Liver (tissue), 9 donors: Measurements from ENCODE around the gene CFAP74. TPM values are rescaled to one million over a fixed set of nuclear protein-coding genes. Genes with fewer than 3 reads are reported as not detected.

Experiments
- DNase-seq: peaks from one replicate; pipeline ENCODE4 v3.0.0-alpha.2; 2017; ENCODE audit warnings: low spot score
- H3K27ac ChIP-seq, 2 donors: one replicate each; pipeline ENCODE4 v1.7.0; 2013; ENCODE audit warnings: inconsistent platforms in 2 of 2, low read length in 2 of 2, control low read depth in 1 of 2, low read depth in 1 of 2, mild to moderate bottlenecking in 1 of 2
- H3K27me3 ChIP-seq, 4 donors: one replicate each; pipeline versions ENCODE4 v1.6.1 to v1.7.0; 2013; ENCODE audit warnings: low read length in 3 of 4, inconsistent platforms in 1 of 4, mild to moderate bottlenecking in 1 of 4, moderate library complexity in 1 of 4; ENCODE audit not compliant: control insufficient read depth in 4 of 4, insufficient read depth in 4 of 4
- H3K36me3 ChIP-seq, 4 donors: one replicate each; pipeline versions ENCODE4 v1.6.1 to v1.7.0; 2013; ENCODE audit warnings: low read length in 3 of 4, mild to moderate bottlenecking in 3 of 4, low read depth in 1 of 4, moderate library complexity in 1 of 4; ENCODE audit not compliant: control insufficient read depth in 4 of 4, insufficient read depth in 3 of 4
- H3K4me1 ChIP-seq, 4 donors: one replicate each; pipeline versions ENCODE4 v1.6.1 to v1.7.0; 2013; ENCODE audit warnings: low read length in 3 of 4, mild to moderate bottlenecking in 3 of 4, moderate library complexity in 1 of 4; ENCODE audit not compliant: control insufficient read depth in 4 of 4, insufficient read depth in 4 of 4
- H3K4me3 ChIP-seq, 3 donors: one replicate each; pipeline versions ENCODE4 v1.6.1 to v1.7.0; 2013; ENCODE audit warnings: low read length in 3 of 3, control low read depth in 1 of 3, low read depth in 1 of 3, mild to moderate bottlenecking in 1 of 3
- H3K9ac ChIP-seq, 2 donors: one replicate each; pipeline ENCODE4 v1.7.0; 2013; ENCODE audit warnings: low read length in 2 of 2, mild to moderate bottlenecking in 2 of 2, moderate library complexity in 2 of 2, control low read depth in 1 of 2, low read depth in 1 of 2
- H3K9me3 ChIP-seq, 4 donors: one replicate each; pipeline versions ENCODE4 v1.6.1 to v1.7.0; 2013; ENCODE audit warnings: low read length in 3 of 4; ENCODE audit not compliant: control insufficient read depth in 4 of 4
- EGR1 ChIP-seq, 2 donors: IDR thresholded peaks; 2 replicates each; pipeline ENCODE4 v1.6.1; 2016 to 2018; ENCODE audit warnings: antibody characterized with exemption in 2 of 2, low read depth in 2 of 2
- FOXA1 ChIP-seq: IDR thresholded peaks from 2 replicates; pipeline ENCODE4 v1.6.1; 2016; ENCODE audit warnings: antibody characterized with exemption
- GABPA ChIP-seq, 2 donors: IDR thresholded peaks in 1 of 2; conservative IDR thresholded peaks in 1 of 2; 2 replicates each; pipeline ENCODE4 v1.6.1; 2016; ENCODE audit warnings: antibody characterized with exemption in 2 of 2, mild to moderate bottlenecking in 1 of 2, moderate library complexity in 1 of 2
- HNF4G ChIP-seq: IDR thresholded peaks from 2 replicates; pipeline ENCODE4 v1.6.1; 2016; ENCODE audit warnings: antibody characterized with exemption
- JUND ChIP-seq, 2 donors: IDR thresholded peaks; 2 replicates each; pipeline ENCODE4 v1.6.1; 2016; ENCODE audit warnings: antibody characterized with exemption in 2 of 2
- NR2F2 ChIP-seq: IDR thresholded peaks from 2 replicates; pipeline ENCODE4 v1.6.1; 2016; ENCODE audit warnings: antibody characterized with exemption
- RAD21 ChIP-seq, 2 donors: IDR thresholded peaks; 2 replicates each; pipeline ENCODE4 v1.6.1; 2016; ENCODE audit warnings: antibody characterized with exemption in 2 of 2, mild to moderate bottlenecking in 2 of 2
- RXRA ChIP-seq, 2 donors: IDR thresholded peaks; 2 replicates each; pipeline ENCODE4 v1.6.1; 2017 to 2018; ENCODE audit warnings: antibody characterized with exemption in 2 of 2, mild to moderate bottlenecking in 1 of 2
- SP1 ChIP-seq: IDR thresholded peaks from 2 replicates; pipeline ENCODE4 v1.6.1; 2018; ENCODE audit warnings: antibody characterized with exemption, mild to moderate bottlenecking
- WGBS: extraction: QIAGEN DNeasy Blood & Tissue Kit; methylation state at CpG from one replicate; pipeline ENCODE4 v1.1.7; 2013; 5-methylcytosine and 5-hydroxymethylcytosine counted together
- polyA plus RNA-seq, 2 donors: library from polyadenylated mRNA; stranded (reverse) in 1 of 2; unstranded in 1 of 2; fragments of 200-250 nt in 1 of 2; fragments of >200 nt in 1 of 2; fragmentation: Nextera tagmentation in 1 of 2; extraction: Ambion mirVana in 1 of 2; gene quantifications; one replicate each; pipeline versions ENCODE4 v1.2.1 to v1.2.3, GENCODE V29; 2013 to 2015
- total RNA-seq, 2 donors: library from RNA; depleted of rRNA; stranded (reverse); fragments of >200 nt; gene quantifications; one replicate each; pipeline ENCODE4 v1.2.3, GENCODE V29; 2014
- TF ChIP-seq, protein P1 (sequence below): fragments of 150-350 bp; IDR thresholded peaks from 2 replicates; pipeline ENCODE4 v1.5.1; 2017; ENCODE audit warnings: improper control_type of control experiment, low read depth, low read length; ENCODE audit not compliant: missing input control
- TF ChIP-seq, protein P2 (sequence below): IDR thresholded peaks from 2 replicates; pipeline ENCODE4 v1.6.1; 2016; ENCODE audit warnings: antibody characterized with exemption
- donor health status: healthy.
- donor health status: healthy.
- donor health status: healthy.
- donor health status: healthy.
- donor health status: healthy.

Gene CFAP74
- total and polyA plus RNA-seq, 4 donors: under 0.01 to 0.31 TPM; not detected in 2

DNA sequence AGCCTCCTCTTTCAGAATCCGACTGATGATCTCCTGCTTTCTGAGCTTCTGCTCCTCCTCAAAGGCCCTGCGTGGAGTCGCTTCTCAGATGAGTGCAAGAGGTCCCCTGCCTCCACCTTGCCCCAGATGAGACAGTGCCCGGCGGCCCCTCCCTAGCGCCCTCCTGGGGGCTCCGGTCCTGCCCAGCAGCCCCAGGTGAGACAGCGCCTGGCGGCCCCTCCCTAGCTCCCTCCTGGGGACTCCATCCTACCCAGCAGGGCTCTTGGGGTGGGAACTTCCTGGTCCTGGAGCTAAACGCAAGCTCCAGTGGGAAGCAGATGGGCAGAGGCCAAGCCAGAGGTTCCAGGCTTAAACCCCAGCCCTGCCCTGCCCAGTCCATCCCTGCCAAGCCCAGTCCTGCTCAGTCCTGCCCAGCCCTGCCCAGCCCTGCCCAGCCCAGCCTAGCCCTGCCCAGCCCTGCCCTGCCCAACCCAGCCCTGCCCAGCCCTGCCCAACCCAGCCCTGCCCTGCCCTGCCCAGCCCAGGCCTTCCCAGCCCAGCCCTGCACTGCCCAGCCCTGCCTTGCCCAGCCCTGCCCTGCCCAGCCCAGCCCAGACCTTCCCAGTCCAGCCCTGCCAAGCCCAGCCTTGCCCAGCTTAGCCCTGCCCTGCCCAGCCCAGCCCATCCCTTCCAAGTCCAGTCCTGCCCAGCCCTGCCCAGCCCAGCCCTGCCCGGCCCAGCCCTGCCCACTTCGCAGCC is 34.6 kb downstream of the CFAP74 start:
- 74% methylated on average over 12 of the region's 12 CpGs for WGBS
- Histone ChIP-seq H3K27me3 (peaks cover 0 to 2% (median 0%) of the 10 kb centered on the region in 4 donors), H3K9ac (no peak overlapping the region), H3K27ac (no peak overlapping the region), H3K9me3 (no peaks in the 10 kb centered on the region), H3K4me1 (no peaks in the 10 kb centered on the region), H3K4me3 (no peak overlapping the region), H3K36me3 (no peaks in the 10 kb centered on the region)
- DNase-seq: no peak
- TF ChIP-seq SP1: no peak
- no peak for TF ChIP-seq RAD21 (IDR thresholded peaks at IDR 0.05)
- no peak for TF ChIP-seq HNF4G
- TF ChIP-seq NR2F2: no peak
- no peak for TF ChIP-seq RXRA (IDR thresholded peaks at IDR 0.05)
- TF ChIP-seq EGR1 (IDR thresholded peaks at IDR 0.05; ENCODE audit: low read depth in 2 of 2): no peak
- TF ChIP-seq, protein P1, sequence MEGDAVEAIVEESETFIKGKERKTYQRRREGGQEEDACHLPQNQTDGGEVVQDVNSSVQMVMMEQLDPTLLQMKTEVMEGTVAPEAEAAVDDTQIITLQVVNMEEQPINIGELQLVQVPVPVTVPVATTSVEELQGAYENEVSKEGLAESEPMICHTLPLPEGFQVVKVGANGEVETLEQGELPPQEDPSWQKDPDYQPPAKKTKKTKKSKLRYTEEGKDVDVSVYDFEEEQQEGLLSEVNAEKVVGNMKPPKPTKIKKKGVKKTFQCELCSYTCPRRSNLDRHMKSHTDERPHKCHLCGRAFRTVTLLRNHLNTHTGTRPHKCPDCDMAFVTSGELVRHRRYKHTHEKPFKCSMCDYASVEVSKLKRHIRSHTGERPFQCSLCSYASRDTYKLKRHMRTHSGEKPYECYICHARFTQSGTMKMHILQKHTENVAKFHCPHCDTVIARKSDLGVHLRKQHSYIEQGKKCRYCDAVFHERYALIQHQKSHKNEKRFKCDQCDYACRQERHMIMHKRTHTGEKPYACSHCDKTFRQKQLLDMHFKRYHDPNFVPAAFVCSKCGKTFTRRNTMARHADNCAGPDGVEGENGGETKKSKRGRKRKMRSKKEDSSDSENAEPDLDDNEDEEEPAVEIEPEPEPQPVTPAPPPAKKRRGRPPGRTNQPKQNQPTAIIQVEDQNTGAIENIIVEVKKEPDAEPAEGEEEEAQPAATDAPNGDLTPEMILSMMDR: no peak

DNA sequence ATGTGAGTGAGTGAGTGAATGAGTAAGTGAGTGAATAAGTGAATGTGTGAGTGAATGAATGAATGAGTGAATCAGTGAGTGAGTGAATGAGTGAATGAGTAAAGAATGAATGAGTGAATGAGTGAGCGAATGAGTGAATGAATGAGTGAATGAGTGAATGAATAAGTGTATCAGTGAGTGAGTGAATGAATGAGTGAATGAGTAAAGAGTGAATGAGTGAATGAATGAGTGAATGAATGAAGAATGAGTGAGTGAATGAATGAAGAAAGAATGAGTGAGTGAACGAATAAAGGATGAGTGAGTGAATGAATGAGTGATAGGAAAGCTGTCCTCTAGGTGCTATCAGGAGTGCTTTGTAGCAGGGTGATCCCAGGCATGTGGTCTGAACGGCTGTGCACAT is 35.7 kb downstream of the CFAP74 start:
- Histone ChIP-seq H3K4me1 (no peaks in the 10 kb centered on the region), H3K36me3 (no peaks in the 10 kb centered on the region), H3K9me3 (no peaks in the 10 kb centered on the region), H3K27me3 (peaks cover 0 to 2% (median 0%) of the 10 kb centered on the region in 4 donors), H3K4me3 (no peak overlapping the region), H3K27ac (no peak overlapping the region), H3K9ac (no peak overlapping the region)
- TF ChIP-seq, protein P2, sequence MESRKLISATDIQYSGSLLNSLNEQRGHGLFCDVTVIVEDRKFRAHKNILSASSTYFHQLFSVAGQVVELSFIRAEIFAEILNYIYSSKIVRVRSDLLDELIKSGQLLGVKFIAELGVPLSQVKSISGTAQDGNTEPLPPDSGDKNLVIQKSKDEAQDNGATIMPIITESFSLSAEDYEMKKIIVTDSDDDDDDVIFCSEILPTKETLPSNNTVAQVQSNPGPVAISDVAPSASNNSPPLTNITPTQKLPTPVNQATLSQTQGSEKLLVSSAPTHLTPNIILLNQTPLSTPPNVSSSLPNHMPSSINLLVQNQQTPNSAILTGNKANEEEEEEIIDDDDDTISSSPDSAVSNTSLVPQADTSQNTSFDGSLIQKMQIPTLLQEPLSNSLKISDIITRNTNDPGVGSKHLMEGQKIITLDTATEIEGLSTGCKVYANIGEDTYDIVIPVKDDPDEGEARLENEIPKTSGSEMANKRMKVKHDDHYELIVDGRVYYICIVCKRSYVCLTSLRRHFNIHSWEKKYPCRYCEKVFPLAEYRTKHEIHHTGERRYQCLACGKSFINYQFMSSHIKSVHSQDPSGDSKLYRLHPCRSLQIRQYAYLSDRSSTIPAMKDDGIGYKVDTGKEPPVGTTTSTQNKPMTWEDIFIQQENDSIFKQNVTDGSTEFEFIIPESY: no peak
- TF ChIP-seq FOXA1: no peak
- no peak for TF ChIP-seq GABPA (IDR thresholded peaks at IDR 0.05 in 1 of 2, conservative IDR thresholded peaks at IDR 0.05 in 1 of 2)
- TF ChIP-seq JUND (IDR thresholded peaks at IDR 0.05): no peak
- 78% methylated on average over 3 of the region's 3 CpGs for WGBS
- DNase-seq: no peak

DNA sequence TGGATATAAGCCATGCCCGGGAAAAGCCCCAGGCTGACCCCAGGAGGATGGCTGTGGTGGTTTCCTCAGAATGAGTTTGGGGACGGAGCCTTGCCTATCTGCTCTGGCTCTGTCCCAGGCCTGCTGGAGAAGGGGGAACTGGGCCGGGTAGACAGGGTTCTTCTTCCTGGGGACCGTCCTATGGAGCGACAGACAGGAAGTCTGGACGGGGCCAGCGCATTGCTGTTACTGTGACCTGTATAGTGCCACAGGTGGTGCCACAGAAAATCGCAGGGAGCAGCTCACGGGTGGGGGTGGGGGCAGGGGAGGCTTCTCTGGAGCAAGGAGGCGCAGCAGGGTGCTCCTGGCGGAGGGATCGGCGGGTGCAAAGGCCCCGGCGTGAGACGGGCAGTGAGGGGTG is 36.4 kb downstream of the CFAP74 start:
- Histone ChIP-seq H3K9me3 (no peaks in the 10 kb centered on the region), H3K27me3 (peaks cover 0 to 2% (median 0%) of the 10 kb centered on the region in 4 donors)

More for the DNA sequence above, 36.4 kb downstream of the CFAP74 start:
- no peak for DNase-seq
- H3K27ac ChIP-seq: no peak overlapping the region
- no peak for TF ChIP-seq RXRA (IDR thresholded peaks at IDR 0.05)
- TF ChIP-seq, protein P1: no peak
- no peak overlapping the region for H3K9ac ChIP-seq
- H3K4me3 ChIP-seq: no peak overlapping the region
- 73% methylated on average over 16 of the region's 16 CpGs for whole genome bisulfite sequencing
- H3K4me1 ChIP-seq: no peaks in the 10 kb centered on the region
- no peaks in the 10 kb centered on the region for H3K36me3 ChIP-seq
